A172 (cell line): ENCODE data around the gene ZNF385D. TPM values are rescaled to one million over a fixed set of nuclear protein-coding genes. Genes with fewer than 3 reads are reported as not detected.
"Not testable (repeated sequence)": the region's sequence is repeated elsewhere in the genome, so short reads cannot be mapped to it uniquely, and the experiment has no call there.

Experiments used
- DNase-seq: peaks from one replicate; pipeline ENCODE4 v3.0.0-alpha.2; 2015; ENCODE audit warnings: low spot score
- total RNA-seq: library from RNA; depleted of rRNA; stranded (reverse); fragments of >200 nt; shearing (Covaris generic); gene quantifications from 2 replicates; pipeline ENCODE4 v1.2.3, GENCODE V29; 2014

ZNF385D gene
- total RNA-seq, 1 experiment from 2014 or later, result not detected

DNA sequence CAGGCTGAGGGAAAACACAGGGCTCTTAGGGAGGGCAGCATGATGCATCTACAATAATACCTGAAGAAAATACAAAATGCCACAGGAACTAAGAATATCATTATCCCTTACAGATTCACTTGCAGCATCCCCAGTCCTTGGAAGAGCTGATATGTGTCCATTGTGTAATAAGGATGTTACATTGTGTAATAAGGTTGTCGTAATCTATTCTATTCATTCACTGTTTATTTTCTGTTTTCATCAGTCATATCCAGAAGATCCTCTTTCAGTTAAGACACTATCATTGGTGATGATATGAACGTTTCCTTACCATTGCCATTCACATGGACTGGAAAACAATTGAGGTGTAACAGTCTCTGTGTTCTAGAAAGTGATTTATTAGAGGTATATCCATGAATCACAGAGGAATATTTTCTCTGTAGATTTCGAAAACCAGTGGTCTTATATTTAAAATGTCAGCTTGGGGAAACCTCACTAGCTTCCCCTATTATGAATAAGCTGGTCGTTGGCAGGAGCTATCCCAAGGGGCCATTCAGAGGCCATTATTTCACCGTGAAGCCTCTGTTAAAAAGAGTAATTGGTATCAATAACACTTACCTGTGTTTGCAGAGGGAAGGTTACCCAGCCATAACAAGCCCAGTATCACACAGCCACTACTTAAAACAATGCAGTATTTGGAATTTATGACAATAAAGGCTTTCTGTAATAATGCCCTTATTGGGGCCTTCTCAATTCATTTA, 241.1 kb downstream of the ZNF385D start:
- DNase-seq, result no peak

DNA sequence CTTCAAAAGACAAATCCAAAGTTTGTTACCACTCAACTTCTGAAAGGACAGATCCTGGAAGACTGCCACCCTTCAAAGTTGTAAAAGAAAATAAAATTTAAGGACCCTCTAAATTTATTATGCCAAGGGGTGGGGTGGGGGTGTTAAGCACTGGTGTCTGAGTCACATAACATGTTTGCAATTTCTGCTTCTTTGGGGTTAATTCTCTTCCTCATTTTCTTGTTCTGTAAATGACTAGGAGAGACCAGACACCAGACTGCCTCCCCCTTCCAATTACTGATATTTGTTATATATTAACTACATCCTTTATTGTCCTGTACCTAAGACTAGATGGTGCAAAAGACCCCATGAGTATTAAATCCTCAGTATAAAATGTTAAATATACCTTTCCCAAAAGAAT, 242.8 kb downstream of the ZNF385D start:
- DNase-seq, result no peak

DNA sequence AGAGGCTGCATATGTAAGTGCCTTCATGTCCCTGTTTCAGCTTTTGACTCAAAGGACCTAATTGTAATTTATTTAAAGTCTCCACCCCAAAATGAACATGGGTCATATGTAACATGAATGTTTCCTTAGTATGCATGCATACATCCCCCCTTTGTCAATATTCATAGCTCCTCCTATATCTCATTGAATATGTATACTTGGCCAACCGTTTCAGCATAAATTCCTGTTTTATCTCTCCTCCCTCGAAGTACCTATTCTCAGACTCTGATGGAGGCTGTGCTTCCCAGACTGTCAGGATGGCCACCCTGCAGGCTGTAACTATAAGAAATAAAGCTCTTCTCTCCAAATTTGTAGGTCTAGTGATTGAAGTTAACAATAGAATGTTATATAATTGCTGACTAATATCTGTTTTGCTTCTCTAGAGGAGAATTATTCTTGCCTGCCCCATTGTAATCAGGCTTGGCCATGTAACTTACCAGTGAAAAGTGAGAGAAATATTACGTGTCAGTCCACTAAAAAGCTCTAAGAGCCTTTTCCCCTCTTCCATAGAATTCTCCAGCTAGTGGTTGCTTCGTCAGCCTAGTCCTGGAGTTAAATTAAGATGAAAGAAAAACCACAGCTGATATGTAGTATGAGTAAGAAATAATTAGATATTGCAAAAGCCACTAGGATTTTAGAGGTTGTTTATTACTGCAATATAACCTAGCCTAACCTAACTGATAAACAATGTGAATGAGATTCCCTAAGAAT, 245.1 kb downstream of the ZNF385D start:
- peak; percentile 61 for DNase-seq

DNA sequence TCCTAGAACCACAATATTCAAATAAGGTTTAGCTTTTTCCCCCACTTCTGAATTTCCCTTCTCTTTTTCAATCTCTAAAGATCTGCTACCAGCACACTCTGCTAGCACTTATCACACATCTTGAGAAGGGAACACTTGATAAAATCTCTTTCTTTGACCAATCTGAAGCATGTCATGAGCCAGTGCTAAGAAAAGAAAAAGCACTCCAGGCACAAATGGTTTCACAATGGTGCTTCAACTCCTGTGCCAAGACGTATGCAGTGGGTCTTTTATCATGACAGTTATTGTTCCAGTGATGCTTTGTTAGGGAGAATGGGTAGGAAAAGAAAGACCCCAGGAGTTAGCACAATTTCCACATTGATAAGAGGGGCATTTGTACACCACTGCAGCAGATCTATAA, 248.4 kb downstream of the ZNF385D start:
- DNase-seq, result no peak

DNA sequence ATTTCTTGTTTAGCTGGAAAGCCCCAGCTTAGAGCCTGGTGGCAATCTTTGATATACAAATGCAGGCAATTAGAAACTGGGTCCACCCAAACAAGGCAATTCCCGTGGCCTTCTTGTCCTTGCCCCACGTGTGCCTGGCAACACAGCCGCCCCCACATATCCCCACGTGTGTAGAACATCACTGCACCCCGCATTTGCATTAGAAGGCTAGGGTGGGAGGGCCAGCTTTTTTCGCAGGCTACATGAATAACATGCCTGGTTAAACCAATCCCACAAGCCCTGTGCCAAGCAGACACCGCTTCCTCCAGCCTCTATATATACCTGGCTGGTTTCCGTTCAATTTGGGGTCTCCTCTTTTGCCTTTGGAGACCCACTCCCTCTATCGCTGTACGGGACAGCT, 250.2 kb downstream of the ZNF385D start:
- no peak for DNase-seq

DNA sequence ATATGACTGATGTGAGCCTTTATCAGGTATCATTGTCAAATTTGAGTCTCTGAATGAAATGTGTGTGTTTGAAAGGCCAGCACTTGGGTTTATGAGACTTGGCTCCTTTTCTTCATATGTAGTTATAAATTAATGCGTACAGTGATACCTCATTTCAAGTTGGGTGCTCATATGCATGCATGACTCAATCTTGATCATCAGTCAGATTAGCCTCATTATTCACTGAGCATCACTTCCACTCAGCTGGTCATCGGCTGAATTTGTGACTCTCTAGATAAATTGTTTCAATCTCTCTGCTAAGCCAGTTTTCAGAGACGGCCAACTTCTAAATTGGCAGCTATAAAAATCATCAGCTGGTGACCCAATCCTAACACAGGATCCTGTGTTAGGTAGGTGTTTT, 260.3 kb downstream of the ZNF385D start:
- not testable (repeated sequence) for DNase-seq

DNA sequence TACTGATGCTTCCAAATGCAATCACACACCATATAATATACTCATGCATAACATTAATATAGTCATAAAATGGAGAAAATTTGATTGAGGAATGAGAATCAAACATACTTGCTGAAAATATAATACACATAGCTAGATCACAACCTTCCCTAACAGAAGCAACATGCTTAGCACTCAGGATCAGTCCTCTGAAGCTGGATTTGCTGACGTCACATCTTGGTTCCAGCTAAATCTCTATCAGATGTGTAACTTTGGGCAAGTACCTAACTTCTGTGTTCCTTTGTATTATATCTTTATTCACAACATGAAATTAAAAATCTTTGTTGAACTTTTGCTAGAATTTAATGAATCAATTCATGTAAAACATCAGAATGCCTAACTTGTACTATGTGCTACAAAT, 263.5 kb downstream of the ZNF385D start:
- no peak for DNase-seq

DNA sequence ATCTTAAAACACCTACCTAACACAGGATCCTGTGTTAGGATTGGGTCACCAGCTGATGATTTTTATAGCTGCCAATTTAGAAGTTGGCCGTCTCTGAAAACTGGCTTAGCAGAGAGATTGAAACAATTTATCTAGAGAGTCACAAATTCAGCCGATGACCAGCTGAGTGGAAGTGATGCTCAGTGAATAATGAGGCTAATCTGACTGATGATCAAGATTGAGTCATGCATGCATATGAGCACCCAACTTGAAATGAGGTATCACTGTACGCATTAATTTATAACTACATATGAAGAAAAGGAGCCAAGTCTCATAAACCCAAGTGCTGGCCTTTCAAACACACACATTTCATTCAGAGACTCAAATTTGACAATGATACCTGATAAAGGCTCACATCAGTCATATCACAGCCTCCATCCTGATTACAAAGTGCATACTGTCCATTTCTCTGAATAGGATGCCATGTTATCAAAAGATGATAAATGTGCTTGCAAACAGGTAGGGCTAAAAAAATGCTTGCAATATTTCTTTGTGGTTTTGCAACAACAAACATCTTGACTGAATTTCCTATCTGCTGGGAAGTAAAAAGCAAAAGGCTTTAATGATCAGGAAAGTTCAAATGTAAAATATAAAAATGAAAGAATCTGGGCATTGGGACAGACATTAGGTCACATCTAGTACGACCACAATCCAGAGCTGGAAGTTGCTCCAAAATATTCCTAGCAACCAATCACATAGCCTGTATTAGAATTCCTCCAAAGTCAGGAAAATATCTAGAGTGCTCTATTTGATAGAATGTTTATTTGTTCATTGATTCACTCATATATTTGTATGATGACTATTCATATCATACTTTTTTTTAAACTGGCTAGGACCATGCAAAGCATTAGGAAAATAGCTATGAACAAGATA, 264.7 kb downstream of the ZNF385D start:
- DNase-seq, result not testable (repeated sequence)

DNA sequence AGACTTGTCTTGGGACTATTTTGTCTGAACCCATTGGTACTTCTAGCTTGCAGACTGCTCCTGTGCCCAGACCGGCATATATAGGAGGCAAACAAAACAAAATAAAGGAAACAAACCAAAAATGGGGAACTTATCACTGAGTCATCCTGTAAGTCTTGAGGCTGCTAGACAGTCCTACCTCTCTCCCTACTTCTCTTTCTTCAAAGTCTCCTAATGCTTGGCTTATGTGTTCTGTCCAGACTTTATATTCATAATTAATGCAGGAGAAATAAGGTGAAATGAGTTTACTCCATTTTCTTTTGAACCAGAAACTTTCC, 266.2 kb downstream of the ZNF385D start:
- DNase-seq, result no peak

DNA sequence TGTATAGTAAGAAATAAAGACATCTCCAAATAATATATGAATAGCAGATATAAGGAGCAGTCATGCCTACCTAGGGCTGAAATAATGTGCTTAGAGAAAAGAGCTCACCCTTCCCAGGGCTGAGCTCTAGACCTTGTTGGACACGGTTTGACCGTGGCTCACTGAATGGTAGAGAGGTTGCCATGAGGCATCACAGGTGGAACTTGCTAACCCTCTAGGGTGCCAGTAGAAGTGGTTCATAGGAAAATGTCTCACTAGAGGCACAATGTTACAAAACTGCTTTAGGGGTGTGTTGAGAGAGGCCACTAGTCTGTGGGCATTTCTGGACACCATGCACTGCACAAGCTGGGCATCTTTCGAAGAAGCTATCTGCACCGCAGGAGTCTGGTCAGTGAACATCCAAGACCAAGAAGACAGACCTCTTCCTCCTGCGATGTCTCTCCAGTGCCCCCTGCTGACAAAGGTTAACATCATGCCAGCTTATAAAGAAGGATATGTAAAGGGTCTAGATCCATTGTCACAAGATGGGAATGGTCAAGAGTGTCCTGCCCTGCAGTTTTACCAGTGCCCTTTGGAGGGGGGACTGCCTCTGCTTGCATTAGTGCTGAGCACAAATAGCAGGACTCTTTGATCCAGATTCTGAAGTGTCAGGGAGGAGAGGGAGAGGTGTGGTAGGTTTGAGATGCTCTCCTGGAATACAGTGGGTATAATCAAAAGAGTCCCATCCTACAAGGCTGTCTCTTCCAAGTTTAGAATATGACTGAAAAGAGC, 266.8 kb downstream of the ZNF385D start:
- DNase-seq, result peak; percentile 68

DNA sequence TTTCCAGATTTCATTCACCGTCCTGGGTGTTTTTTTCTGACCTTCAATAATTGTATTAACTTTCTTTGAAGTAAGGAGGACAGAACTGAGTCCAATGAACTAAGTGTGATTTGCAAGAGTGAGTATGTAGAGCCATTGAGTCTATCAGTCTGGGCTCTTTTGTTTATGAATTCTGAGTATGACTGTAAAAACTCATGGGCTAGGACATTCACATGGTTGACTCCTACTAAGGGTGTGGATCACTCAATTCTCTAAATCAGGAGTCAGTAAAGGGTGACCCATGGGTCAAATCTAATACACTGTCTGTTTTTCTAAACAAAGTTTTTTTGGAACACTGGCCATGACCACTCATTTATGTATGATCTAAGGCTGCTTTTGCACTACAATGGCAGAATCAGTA, 269.0 kb downstream of the ZNF385D start:
- no peak for DNase-seq

DNA sequence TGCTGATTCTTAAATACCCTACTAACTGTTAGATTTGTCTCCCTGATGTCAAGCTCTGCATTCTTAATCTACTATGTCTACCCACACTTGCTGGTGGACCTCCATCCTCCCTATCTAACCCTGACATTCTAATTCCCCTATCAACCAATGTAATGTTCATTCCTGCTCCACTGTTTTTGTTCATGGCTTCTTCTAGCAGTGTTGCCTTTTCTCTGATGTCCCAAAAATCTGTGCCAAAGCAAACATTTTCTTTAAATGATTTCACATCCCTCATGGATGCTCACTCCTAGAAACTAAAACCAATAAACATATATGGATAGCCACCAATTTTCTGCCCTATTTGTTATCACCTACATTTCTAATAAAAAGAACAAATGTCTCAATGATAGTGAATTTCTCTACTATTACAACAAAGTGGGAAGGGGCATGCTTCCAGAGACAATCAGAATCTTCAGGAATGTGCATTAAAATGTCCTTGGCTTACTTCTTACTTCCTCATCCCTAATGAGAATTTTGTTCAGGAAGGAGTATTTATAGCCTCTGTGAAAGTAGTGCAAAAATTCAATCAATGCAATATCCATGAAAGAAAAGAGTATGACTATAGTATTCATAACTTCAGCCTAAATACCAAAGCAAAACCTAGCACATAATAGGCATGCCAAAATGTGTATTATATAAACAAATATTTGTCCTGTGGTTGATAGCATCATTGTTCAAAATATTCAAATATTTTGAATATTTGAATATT, 273.3 kb downstream of the ZNF385D start:
- no peak for DNase-seq

DNA sequence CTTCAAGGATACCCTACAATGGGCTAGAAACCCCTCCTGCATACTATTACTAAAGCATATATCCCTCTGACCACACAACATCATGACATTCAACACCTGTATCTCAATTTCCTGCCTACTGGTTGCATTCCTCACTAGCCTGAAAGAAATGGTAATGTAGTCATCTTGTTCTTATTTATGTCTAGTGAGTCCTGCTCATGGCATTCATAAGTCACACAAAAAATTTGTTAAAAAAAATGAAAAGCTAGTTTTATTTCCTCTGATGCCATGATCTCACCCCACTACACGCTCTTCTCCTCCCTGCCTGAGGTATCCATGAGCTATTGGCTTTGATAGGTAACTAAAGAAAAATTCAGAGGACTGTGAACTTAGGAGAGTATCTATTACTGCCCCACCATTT, 284.5 kb downstream of the ZNF385D start:
- no peak for DNase-seq

DNA sequence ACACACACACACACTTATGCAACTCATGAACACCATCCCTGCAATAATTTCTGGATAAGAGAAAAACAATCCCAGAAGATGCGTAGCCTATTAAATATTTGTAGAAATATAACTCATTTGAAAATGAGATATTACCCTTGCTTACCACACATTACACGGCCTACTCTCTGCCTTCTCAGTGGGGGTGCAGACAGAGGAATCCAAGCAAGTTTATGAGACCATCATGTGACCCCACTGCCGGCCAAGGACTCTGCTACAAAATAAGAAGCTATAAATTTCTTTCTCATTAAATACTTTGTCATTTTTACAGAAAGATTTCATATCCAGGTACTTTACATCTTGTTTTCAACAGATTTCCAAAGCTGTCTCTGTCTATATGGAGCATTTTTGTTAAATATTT, 286.3 kb downstream of the ZNF385D start:
- DNase-seq, result no peak

DNA sequence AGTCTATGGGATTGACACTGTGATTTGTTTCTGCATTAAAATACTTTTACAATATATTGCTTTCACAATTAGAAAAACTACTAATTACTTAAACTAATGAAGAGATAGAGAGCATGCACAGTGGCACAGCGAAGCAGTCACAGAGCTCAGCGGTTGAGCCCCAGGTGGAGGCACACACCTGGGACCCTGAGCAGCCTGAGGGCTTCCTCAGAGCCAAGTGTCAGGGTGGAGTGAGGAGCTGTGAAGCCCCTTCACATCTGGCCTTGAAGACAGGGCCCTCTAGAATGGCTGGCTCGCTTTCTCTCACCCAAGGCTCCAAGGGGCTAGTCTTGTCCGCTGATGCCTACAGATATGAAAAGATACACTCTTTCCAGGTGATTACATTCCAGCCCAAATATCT, 287.7 kb downstream of the ZNF385D start:
- DNase-seq, result no peak

DNA sequence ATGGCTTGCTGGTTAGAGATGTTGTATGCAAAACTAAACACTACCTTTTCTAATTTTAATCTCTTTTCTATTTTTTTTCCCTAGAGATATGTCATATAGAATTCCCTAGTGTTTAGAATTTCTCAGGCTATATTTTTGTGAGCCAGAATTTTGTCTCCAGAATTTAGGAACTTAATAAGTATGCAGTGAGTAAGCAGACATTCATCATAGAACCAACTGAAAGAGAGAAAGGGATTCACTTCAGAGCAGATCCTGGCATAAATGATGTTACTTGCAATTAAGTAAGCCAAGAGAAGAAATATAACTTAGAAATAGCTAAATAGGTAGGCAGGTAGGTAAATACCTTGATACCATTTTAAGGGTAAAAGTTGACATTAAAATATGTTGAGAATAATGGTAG, 288.9 kb downstream of the ZNF385D start:
- DNase-seq, result no peak

DNA sequence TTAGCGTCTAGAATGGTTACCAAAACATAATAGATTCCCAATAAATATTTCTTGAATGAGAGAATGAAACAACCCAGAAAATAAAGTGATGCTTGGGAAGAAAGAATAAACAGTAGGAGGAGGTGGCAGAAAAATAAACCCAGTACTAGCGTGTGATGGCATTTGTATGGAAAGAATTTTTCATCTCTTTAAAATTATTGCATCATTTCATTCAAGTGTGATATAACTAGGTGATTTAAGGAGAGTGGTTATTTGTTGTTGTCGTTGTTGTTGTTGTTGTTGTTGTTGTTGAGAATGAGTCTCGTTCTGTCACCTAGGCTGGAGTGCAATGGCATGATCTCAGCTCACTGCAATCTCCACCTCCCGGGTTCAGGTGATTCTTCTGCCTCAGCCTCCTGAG, 293.9 kb downstream of the ZNF385D start:
- DNase-seq, result no peak

DNA sequence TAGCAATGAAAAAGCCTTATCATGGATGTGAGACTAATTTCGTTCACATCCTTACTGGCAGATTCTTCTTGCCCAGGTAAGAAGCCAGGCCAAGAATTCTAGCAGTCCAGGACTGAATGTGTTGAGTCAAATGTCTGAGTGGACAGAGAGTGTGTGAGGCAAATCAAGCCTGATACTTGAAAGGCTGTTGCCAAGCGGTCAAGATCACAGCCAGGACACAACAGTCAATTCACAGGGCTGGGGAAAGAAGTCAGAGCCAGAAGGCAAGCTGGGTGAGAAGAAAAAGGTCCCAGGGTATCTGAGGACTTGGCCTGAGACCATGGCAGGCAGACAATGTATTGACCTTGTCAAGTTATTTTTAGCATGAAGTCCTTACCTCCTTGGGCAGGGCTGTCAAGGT, 301.3 kb downstream of the ZNF385D start:
- DNase-seq, result no peak

DNA sequence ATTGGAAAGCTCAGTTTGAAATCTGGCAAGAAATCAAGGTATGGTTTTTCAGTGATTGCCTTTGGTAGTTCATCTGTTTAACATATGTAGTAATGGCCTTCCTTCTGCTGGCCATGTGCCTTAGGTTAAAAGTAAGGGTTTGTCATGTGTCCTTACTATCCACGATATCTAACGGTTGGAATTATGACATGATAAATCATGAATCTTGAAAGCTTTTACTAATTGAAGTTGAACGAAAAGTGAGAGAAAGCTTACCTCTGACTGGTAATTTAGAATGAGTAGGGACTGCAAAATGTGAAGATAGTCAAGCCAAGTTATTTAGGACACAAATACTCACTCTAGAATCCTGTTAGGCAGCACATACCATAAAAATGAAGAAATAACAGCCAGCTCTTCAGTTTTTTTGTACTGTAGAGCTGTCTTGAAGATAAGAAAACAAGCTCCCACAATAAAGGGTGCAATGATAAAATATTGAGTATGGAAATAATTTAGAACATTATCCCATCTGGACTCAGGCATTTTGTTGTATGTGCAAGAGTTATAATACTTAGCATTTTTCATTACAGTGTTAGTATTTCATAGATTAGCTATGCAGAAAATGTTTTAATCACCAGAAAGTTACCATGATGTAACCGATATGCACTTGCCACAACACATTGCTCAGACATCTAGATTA, 303.4 kb downstream of the ZNF385D start:
- peak; percentile 19 for DNase-seq

DNA sequence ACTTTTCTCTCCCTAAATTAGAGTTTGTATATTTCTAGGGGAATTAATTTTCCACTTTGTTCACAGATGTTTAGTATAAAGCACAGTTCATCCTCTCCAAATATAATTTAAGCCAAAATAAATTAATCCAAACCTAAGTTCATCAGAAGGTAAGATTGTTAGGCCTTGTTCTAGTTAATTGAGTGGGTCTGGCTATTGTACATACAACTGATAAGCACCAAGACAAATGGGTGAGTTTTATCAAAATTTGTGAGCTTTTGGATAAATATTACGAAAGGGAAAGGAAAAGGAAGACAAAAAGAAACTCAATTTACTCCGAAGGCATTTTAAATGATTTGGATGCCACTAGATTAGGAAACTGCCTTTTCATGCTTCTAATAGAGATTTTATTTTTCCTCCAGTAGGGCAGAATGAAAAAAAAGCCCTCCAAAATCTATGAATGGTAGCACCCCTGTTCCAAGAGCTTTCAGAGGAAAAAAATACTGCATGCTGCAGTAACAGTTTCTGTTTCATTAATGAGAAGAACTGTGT, 304.0 kb downstream of the ZNF385D start:
- no peak for DNase-seq
